Panc1 (cell line): Measurements from ENCODE around the gene PPP1R14B.

Experiments used
- POLR2AphosphoS5 ChIP-seq: IDR thresholded peaks from 2 replicates; pipeline ENCODE4 v1.6.1; 2012; ENCODE audit warnings: mild to moderate bottlenecking, low read depth, low read length, moderate library complexity
- SIN3A ChIP-seq: IDR thresholded peaks from 2 replicates; pipeline ENCODE4 v1.6.1; 2012; ENCODE audit warnings: low read depth, mild to moderate bottlenecking, low read length, moderate library complexity, borderline replicate concordance; ENCODE audit not compliant: insufficient read depth
- TCF7L2 ChIP-seq: IDR thresholded peaks from 2 replicates; pipeline ENCODE4 v1.6.1; 2011; ENCODE audit warnings: mild to moderate bottlenecking, low read depth, low read length, inconsistent platforms
- TF ChIP-seq, protein P1 (sequence below): fragments of 450-650 bp; IDR thresholded peaks from 2 replicates; pipeline ENCODE4 v1.5.1; 2017; ENCODE audit warnings: mild to moderate bottlenecking
- TF ChIP-seq, protein P2 (sequence below), 2 experiments: IDR thresholded peaks; 2 replicates each; pipeline ENCODE4 v1.6.1; 2011 to 2012; ENCODE audit warnings: low read depth in 2 of 2, control low read depth in 1 of 2, low read length in 1 of 2, mild to moderate bottlenecking in 1 of 2, moderate library complexity in 1 of 2; ENCODE audit not compliant: insufficient read depth in 1 of 2

DNA sequence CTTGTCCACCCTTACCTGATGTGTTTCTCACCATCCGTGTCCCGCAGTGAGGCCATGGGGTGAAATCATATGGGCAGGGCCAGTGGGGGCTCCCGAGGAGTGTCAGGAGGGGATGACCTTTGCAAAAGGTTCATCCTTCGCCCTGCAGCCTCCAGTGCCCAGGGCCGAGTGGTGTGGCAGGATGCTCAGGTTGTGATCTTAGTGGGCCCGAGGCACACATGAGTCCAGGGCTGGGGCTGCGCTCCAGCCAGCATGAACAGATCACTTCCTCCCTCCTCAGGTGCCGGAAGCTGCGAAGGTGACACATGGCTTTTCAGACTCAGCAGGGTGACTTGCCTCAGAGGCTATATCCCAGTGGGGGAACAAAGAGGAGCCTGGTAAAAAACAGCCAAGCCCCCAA, 8.7 kb downstream of the PPP1R14B start:
- TF ChIP-seq SIN3A, result no peak
- TF ChIP-seq TCF7L2, result no peak
- TF ChIP-seq, protein P1, sequence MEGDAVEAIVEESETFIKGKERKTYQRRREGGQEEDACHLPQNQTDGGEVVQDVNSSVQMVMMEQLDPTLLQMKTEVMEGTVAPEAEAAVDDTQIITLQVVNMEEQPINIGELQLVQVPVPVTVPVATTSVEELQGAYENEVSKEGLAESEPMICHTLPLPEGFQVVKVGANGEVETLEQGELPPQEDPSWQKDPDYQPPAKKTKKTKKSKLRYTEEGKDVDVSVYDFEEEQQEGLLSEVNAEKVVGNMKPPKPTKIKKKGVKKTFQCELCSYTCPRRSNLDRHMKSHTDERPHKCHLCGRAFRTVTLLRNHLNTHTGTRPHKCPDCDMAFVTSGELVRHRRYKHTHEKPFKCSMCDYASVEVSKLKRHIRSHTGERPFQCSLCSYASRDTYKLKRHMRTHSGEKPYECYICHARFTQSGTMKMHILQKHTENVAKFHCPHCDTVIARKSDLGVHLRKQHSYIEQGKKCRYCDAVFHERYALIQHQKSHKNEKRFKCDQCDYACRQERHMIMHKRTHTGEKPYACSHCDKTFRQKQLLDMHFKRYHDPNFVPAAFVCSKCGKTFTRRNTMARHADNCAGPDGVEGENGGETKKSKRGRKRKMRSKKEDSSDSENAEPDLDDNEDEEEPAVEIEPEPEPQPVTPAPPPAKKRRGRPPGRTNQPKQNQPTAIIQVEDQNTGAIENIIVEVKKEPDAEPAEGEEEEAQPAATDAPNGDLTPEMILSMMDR, result no peak
- TF ChIP-seq, protein P2, sequence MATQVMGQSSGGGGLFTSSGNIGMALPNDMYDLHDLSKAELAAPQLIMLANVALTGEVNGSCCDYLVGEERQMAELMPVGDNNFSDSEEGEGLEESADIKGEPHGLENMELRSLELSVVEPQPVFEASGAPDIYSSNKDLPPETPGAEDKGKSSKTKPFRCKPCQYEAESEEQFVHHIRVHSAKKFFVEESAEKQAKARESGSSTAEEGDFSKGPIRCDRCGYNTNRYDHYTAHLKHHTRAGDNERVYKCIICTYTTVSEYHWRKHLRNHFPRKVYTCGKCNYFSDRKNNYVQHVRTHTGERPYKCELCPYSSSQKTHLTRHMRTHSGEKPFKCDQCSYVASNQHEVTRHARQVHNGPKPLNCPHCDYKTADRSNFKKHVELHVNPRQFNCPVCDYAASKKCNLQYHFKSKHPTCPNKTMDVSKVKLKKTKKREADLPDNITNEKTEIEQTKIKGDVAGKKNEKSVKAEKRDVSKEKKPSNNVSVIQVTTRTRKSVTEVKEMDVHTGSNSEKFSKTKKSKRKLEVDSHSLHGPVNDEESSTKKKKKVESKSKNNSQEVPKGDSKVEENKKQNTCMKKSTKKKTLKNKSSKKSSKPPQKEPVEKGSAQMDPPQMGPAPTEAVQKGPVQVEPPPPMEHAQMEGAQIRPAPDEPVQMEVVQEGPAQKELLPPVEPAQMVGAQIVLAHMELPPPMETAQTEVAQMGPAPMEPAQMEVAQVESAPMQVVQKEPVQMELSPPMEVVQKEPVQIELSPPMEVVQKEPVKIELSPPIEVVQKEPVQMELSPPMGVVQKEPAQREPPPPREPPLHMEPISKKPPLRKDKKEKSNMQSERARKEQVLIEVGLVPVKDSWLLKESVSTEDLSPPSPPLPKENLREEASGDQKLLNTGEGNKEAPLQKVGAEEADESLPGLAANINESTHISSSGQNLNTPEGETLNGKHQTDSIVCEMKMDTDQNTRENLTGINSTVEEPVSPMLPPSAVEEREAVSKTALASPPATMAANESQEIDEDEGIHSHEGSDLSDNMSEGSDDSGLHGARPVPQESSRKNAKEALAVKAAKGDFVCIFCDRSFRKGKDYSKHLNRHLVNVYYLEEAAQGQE (IDR thresholded peaks at IDR 0.05; ENCODE audit: insufficient read depth in 1 of 2, low read depth in 2 of 2, low read length in 1 of 2), result no peak
- no peak for TF ChIP-seq POLR2AphosphoS5
